ENCODE data around the gene NRL.
A peak's percentile ranks its signal among the peaks of the same experiment; 100 is the strongest.

GRCh38 chr14:24141097-24141880, 26.5 kb upstream of the NRL start, which contains the start of gene EMC9:
- TF ChIP-seq POLR2AphosphoS5 (IDR thresholded peaks at IDR 0.05) (peak; percentile 88 to 92 (median 91)), CTCF (IDR thresholded peaks at IDR 0.05) (peak; percentile 49 to 92 (median 69)), POLR2A (IDR thresholded peaks at IDR 0.05) (peak; percentile 89), EP300 (IDR thresholded peaks at IDR 0.05; ENCODE audit: low read depth) (no peak)

All from transverse colon (tissue), 4 donors.